ENCODE results near the gene AHDC1. TPM values are rescaled to one million over a fixed set of nuclear protein-coding genes. Genes with fewer than 3 reads are reported as not detected.

Gene AHDC1
- total and polyA plus RNA-seq, 10 of the 15 experiments (the other 5 are each of a cell fraction or from before 2014, with no cell fraction given) = 0.21 to 13.0 (median 1.4) TPM

GRCh38 chr1:27557596-27558340 is 46.2 kb downstream of the AHDC1 start:
- CTCF ChIA-PET = interaction anchor here (0.7 to 6.7 kb wide), 23 partner anchors 12 to 446 kb away, joined by 3 to 132 read pairs (median 6); partner anchors contain the start of genes AHDC1 and SYTL1
- intact Hi-C loops (cut with micrococcal nuclease; ENCODE audit: unreplicated experiment) = loop anchor here (2.0 kb wide), 2 partner anchors 49 to 105 kb away; no protein-coding TSS in a partner anchor
- ATAC-seq = no peak
- no peak for TF ChIP-seq DPF2 (IDR thresholded peaks at IDR 0.05)
- TF ChIP-seq IRF4 (IDR thresholded peaks at IDR 0.05; ENCODE audit: low read depth, low read length) = no peak
- TF ChIP-seq, protein P1, sequence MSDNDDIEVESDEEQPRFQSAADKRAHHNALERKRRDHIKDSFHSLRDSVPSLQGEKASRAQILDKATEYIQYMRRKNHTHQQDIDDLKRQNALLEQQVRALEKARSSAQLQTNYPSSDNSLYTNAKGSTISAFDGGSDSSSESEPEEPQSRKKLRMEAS (IDR thresholded peaks at IDR 0.05; ENCODE audit: low read depth, low read length) = no peak
- TF ChIP-seq WRNIP1 (IDR thresholded peaks at IDR 0.05; ENCODE audit: borderline replicate concordance, low read depth, low read length) = no peak
- no peak for TF ChIP-seq BHLHE40 (IDR thresholded peaks at IDR 0.05; ENCODE audit: borderline replicate concordance in 1 of 2, low read depth in 2 of 2, low read length in 1 of 2)
- no peak for TF ChIP-seq RAD21 (IDR thresholded peaks at IDR 0.05; ENCODE audit: insufficient read depth, low read depth, low read length)
- no peak for TF ChIP-seq EP300 (IDR thresholded peaks at IDR 0.05; ENCODE audit: borderline replicate concordance in 1 of 2, control insufficient read depth in 1 of 2, low read depth in 2 of 2, low read length in 2 of 2)
- TF ChIP-seq, protein P2, sequence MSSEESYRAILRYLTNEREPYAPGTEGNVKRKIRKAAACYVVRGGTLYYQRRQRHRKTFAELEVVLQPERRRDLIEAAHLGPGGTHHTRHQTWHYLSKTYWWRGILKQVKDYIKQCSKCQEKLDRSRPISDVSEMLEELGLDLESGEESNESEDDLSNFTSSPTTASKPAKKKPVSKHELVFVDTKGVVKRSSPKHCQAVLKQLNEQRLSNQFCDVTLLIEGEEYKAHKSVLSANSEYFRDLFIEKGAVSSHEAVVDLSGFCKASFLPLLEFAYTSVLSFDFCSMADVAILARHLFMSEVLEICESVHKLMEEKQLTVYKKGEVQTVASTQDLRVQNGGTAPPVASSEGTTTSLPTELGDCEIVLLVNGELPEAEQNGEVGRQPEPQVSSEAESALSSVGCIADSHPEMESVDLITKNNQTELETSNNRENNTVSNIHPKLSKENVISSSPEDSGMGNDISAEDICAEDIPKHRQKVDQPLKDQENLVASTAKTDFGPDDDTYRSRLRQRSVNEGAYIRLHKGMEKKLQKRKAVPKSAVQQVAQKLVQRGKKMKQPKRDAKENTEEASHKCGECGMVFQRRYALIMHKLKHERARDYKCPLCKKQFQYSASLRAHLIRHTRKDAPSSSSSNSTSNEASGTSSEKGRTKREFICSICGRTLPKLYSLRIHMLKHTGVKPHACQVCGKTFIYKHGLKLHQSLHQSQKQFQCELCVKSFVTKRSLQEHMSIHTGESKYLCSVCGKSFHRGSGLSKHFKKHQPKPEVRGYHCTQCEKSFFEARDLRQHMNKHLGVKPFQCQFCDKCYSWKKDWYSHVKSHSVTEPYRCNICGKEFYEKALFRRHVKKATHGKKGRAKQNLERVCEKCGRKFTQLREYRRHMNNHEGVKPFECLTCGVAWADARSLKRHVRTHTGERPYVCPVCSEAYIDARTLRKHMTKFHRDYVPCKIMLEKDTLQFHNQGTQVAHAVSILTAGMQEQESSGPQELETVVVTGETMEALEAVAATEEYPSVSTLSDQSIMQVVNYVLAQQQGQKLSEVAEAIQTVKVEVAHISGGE (CRISPR knock-in tag; IDR thresholded peaks at IDR 0.05) = no peak
- no peak for TF ChIP-seq SREBF1 (IDR thresholded peaks at IDR 0.05; ENCODE audit: low read length)
- TF ChIP-seq CBFB (IDR thresholded peaks at IDR 0.05; ENCODE audit: low read depth) = no peak
- TF ChIP-seq PRDM15 (CRISPR knock-in tag; IDR thresholded peaks at IDR 0.05) = no peak
- TF ChIP-seq ZNF217 (IDR thresholded peaks at IDR 0.05) = no peak
- TF ChIP-seq CREM (IDR thresholded peaks at IDR 0.05; ENCODE audit: low read depth) = no peak
- TF ChIP-seq, protein P3, sequence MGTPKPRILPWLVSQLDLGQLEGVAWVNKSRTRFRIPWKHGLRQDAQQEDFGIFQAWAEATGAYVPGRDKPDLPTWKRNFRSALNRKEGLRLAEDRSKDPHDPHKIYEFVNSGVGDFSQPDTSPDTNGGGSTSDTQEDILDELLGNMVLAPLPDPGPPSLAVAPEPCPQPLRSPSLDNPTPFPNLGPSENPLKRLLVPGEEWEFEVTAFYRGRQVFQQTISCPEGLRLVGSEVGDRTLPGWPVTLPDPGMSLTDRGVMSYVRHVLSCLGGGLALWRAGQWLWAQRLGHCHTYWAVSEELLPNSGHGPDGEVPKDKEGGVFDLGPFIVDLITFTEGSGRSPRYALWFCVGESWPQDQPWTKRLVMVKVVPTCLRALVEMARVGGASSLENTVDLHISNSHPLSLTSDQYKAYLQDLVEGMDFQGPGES (IDR thresholded peaks at IDR 0.05) = no peak

More at GRCh38 chr1:27557596-27558340, 46.2 kb downstream of the AHDC1 start:
- ChIA-PET SMC1A (ENCODE audit: uncharacterized antibody, unreplicated experiment) (interaction anchor here (1.2 to 5.8 kb wide), 10 partner anchors 13 to 155 kb away, joined by 3 to 70 read pairs (median 8); partner anchors contain the start of gene AHDC1), RAD21 (ENCODE audit: unreplicated experiment) (interaction anchor here (0.6 to 6.8 kb wide), 9 partner anchors 15 to 512 kb away, joined by 4 to 181 read pairs (median 4); partner anchors contain the start of gene AHDC1), POLR2A (interaction anchor here (1.1 to 1.7 kb wide), 3 partner anchors 10 to 74 kb away, joined by 3 to 5 read pairs (median 5); no protein-coding TSS in a partner anchor)
- H3K9ac ChIP-seq (ENCODE audit: control insufficient read depth, insufficient read depth, low read length) = no peak overlapping the region
- BruUV-seq (replicated peaks) = no TSS peak
- in situ Hi-C loops (cut with MboI) = loop anchor here (5.0 kb wide), 1 partner anchor 105 kb away; no protein-coding TSS in a partner anchor
- FAIRE-seq (no peak), DNase-seq (ENCODE audit: low read depth, low spot score) (no peak)
- no peak overlapping the region for H3K27ac ChIP-seq (ENCODE audit: control insufficient read depth, insufficient read depth)
- H3K27me3 ChIP-seq (replicated peaks in 1 of 2; ENCODE audit: control insufficient read depth in 2 of 2, insufficient read depth in 2 of 2, low read length in 1 of 2) = no peaks in the 10 kb centered on the region
- no peaks in the 10 kb centered on the region for H3K9me3 ChIP-seq (replicated peaks; ENCODE audit: control insufficient read depth, insufficient read depth, low read length)
- H4K20me1 ChIP-seq (ENCODE audit: control insufficient read depth, insufficient read depth) = no peaks in the 10 kb centered on the region
- peaks cover 0 to 4% of the 10 kb centered on the region in 2 experiments; a peak in 2 of 4 replicates for H3K36me3 ChIP-seq (ENCODE audit: control insufficient read depth in 2 of 2, insufficient read depth in 2 of 2, low read length in 1 of 2)
- no peaks in the 10 kb centered on the region; the same call in 1 of the 2 replicates for H3K79me2 ChIP-seq (ENCODE audit: control insufficient read depth, insufficient read depth, low read length)
- H3K4me1 ChIP-seq (ENCODE audit: control insufficient read depth, insufficient read depth, low read length) = peaks cover 16% of the 10 kb centered on the region
- no peak overlapping the region for H2AFZ ChIP-seq (ENCODE audit: control insufficient read depth, low read depth, low read length)
- 69% methylated on average over 11 of the region's 11 CpGs for WGBS (ENCODE audit: insufficient coverage, insufficient replicate concordance, low lambda C conversion rate, missing lambda C conversion rate)
- no peak overlapping the region for H3K4me2 ChIP-seq (ENCODE audit: control insufficient read depth, insufficient read depth)
- no peak overlapping the region for H3K4me3 ChIP-seq
